Heart left ventricle (tissue), 16 donors: ENCODE measurements around the gene TMPRSS5. TPM values are rescaled to one million over a fixed set of nuclear protein-coding genes. Genes with fewer than 3 reads are reported as not detected.

Experiments
- ATAC-seq, 4 donors: fragments of 200-7000 bp; cut with Tn5 transposase; one replicate each; pipeline ENCODE4 v1.9.1; 2020 to 2022; ENCODE audit warnings: moderate library complexity in 4 of 4, mild to moderate bottlenecking in 3 of 4, moderate number of reproducible peaks in 1 of 4
- DNase-seq, 5 donors: peaks; one replicate each; pipeline ENCODE4 v3.0.0-alpha.2; 2020
- H3K27ac ChIP-seq, 12 donors: fragments of 200-600 bp; sonication (generic) in 4 of 12; one replicate each; pipeline versions ENCODE4 v1.5.0 to v1.8.0; 2016 to 2022; ENCODE audit warnings: mild to moderate bottlenecking in 2 of 12
- H3K27me3 ChIP-seq, 9 donors: fragments of 200-600 bp; sonication (generic) in 2 of 9; one replicate each; pipeline versions ENCODE4 v1.5.1 to v1.8.0; 2016 to 2022; ENCODE audit warnings: mild to moderate bottlenecking in 3 of 9
- H3K36me3 ChIP-seq, 9 donors: fragments of 200-600 bp; sonication (generic) in 2 of 9; one replicate each; pipeline versions ENCODE4 v1.5.0 to v1.8.0; 2018 to 2022; ENCODE audit warnings: mild to moderate bottlenecking in 2 of 9
- H3K4me1 ChIP-seq, 12 donors: fragments of 200-600 bp; sonication (generic) in 4 of 12; one replicate each; pipeline versions ENCODE4 v1.5.0 to v1.8.0; 2016 to 2022; ENCODE audit warnings: mild to moderate bottlenecking in 3 of 12
- H3K4me3 ChIP-seq, 12 donors: fragments of 200-600 bp; sonication (generic) in 4 of 12; one replicate each; pipeline versions ENCODE4 v1.5.0 to v1.8.0; 2017 to 2022; ENCODE audit warnings: mild to moderate bottlenecking in 9 of 12, moderate library complexity in 4 of 12
- H3K9me3 ChIP-seq, 12 donors: fragments of 200-600 bp; sonication (generic) in 4 of 12; one replicate each; pipeline versions ENCODE4 v1.5.0 to v1.8.0; 2016 to 2022; ENCODE audit warnings: mild to moderate bottlenecking in 1 of 12
- CTCF ChIP-seq, 12 donors: fragments of 200-600 bp; sonication (generic) in 4 of 12; IDR thresholded peaks; one replicate each; pipeline versions ENCODE4 v1.5.0 to v1.8.0; 2018 to 2022; ENCODE audit warnings: antibody characterized with exemption in 12 of 12, mild to moderate bottlenecking in 5 of 12
- POLR2A ChIP-seq, 2 donors: fragments of 450-650 bp; IDR thresholded peaks; one replicate each; pipeline ENCODE4 v1.6.1; 2017; ENCODE audit warnings: antibody characterized with exemption in 2 of 2, mild to moderate bottlenecking in 2 of 2, moderate library complexity in 2 of 2
- WGBS, 4 donors: extraction: QIAGEN DNeasy Blood & Tissue Kit in 2 of 4; methylation state at CpG; one replicate each; pipeline versions ENCODE4 v1.1.5 to v1.1.7; 2013 to 2018; 5-methylcytosine and 5-hydroxymethylcytosine counted together
- intact Hi-C, 10 donors: fragments of 100-400 bp; cut with DNase I; formaldehyde crosslinking; loops; one replicate each; pipeline versions ENCODE4 v1.11.1 to v1.14.2; 2022
- polyA plus RNA-seq, 2 donors: library from polyadenylated mRNA; stranded (reverse); fragments of 200-250 nt; gene quantifications; one replicate each; pipeline ENCODE4 v1.2.3, GENCODE V29; 2013
- total RNA-seq, 9 donors: library from RNA; depleted of rRNA in 2 of 9; stranded (reverse); fragments of >200 nt in 2 of 9; fragmentation: NEBNext Ultra II Directional in 3 of 9; extraction: Animal tissue kit (Norgen Biotek cat#: 25700) in 3 of 9; gene quantifications; one replicate each; pipeline versions ENCODE4 v1.1.0 to v1.2.4, GENCODE V29; 2016 to 2023
- donor health status: ischemic (EF 13 %, LVEDD 7.1; RV severe dilation, severe dysfunction).
- donor health status: healthy with polysubstance abuse.
- donor health status: DM: no; HTN: yes; CAD: no.
- donor health status: DM: no; HTN: no; CAD: no.
- donor health status: ischemic (EF 25% LVEDD 6.9; RV normal size, moderate dysfunction).
- donor health status: ischemic (EF 25% LVEDD 5.7; RV mildly dilated, moderate dysfunction).
- donor health status: healthy.
- donor health status: DM: yes; HTN: yes; CAD: no.
- donor health status: ischemic (EF 35%, LVEDD 5.7; RV mildly dilated, moderate dysfunction).
- donor health status: nonischemic (EF 11% LVEDD 7.7; RV severe dilation, severe dysfunction).
- donor health status: DM: yes; HTN: yes; CAD: no.
- donor health status: PGD.
- donor health status: ischemic (EF 29% LVEDD 5.4; RV normal size, mild dysfunction).
- donor health status: nonischemic (EF 23%, LVEDD 6.1; RV moderate dilation, normal function).

Gene TMPRSS5
- total and polyA plus RNA-seq, 11 donors, result 0.15 to 1.2 (median 0.47) TPM; not detected in 1

DNA sequence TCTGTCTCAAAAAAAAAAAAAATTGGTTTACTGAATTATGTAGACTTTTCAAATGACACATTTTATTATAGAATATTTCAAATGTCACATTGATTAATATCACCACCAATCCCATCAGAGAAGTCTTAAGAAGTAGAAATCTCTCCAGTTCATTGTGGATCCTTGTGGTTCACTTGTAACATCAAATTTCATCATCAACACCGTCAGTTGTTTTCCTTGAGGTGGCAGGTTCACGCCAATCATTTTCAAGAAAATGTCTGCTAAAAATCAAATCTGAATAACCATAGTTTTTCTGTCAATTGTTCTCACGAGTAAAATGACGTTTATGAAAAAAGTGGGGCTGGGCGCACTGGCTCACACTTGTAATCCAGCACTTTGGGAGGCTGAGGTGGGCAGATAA is 50.3 kb downstream of the TMPRSS5 start:
- intact Hi-C loops, result no loop called here
- H3K9me3 ChIP-seq, result peaks cover 0 to 2% (median 0%) of the 10 kb centered on the region in 12 donors
- no peak for DNase-seq
- no peaks in the 10 kb centered on the region for H3K36me3 ChIP-seq
- no peak for ATAC-seq
- H3K4me1 ChIP-seq, result no peaks in the 10 kb centered on the region
- no peak overlapping the region for H3K4me3 ChIP-seq
- H3K27ac ChIP-seq, result no peak overlapping the region
- H3K27me3 ChIP-seq, result no peaks in the 10 kb centered on the region
- 93 to 96% (median 94%) methylated on average over 5 of the region's 5 CpGs for WGBS, 4 donors
- TF ChIP-seq POLR2A (IDR thresholded peaks at IDR 0.05) (no peak), CTCF (IDR thresholded peaks at IDR 0.05) (no peak)

DNA sequence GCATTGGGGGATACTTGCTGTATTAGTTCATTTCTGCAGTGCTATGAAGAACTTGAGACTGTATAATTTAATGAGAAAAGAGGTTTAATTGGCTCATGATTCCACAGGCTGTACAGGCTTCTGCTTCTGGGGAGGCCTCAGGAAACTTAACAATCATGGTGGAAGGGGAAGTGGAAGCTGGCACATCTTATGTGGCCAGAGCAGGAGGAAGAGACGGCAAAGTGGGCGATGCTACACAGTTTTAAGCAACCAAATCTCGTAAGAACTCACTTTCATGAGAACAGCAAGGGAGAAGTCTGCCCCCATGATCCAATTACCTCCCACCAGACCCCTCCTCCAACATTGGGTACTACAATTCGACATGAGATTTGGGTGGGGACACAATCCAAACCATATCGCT is 55.1 kb downstream of the TMPRSS5 start:
- TF ChIP-seq CTCF (IDR thresholded peaks at IDR 0.05), result no peak
- no peak for TF ChIP-seq POLR2A (IDR thresholded peaks at IDR 0.05)
- no peaks in the 10 kb centered on the region for H3K36me3 ChIP-seq
- H3K4me3 ChIP-seq, result no peak overlapping the region
- intact Hi-C loops, result no loop called here
- H3K27me3 ChIP-seq, result no peaks in the 10 kb centered on the region
- no peak for ATAC-seq
- no peaks in the 10 kb centered on the region for H3K4me1 ChIP-seq
- no peak overlapping the region for H3K27ac ChIP-seq
- WGBS, 4 donors, result 85 to 87% (median 86%) methylated on average over 5 of the region's 5 CpGs
- no peak for DNase-seq
- peaks cover 0 to 8% (median 0%) of the 10 kb centered on the region in 12 donors for H3K9me3 ChIP-seq

GRCh38 chr11:113649311-113649710 is 56.8 kb downstream of the TMPRSS5 start:
- DNase-seq (no peak), ATAC-seq (no peak)
- Histone ChIP-seq H3K27me3 (no peaks in the 10 kb centered on the region), H3K4me1 (peaks cover 0 to 4% (median 0%) of the 10 kb centered on the region in 12 donors), H3K4me3 (no peak overlapping the region), H3K36me3 (no peaks in the 10 kb centered on the region), H3K9me3 (peaks cover 0 to 8% (median 0%) of the 10 kb centered on the region in 12 donors), H3K27ac (no peak overlapping the region)
- 69 to 96% (median 92%) methylated on average over 5 to 20 of the region's 20 CpGs for WGBS, 4 donors
- intact Hi-C loops, result no loop called here
- TF ChIP-seq POLR2A (IDR thresholded peaks at IDR 0.05), result no peak

- no peak overlapping the region for H3K4me3 ChIP-seq
- TF ChIP-seq POLR2A (IDR thresholded peaks at IDR 0.05) (no peak), CTCF (IDR thresholded peaks at IDR 0.05) (no peak)
- no peaks in the 10 kb centered on the region for H3K36me3 ChIP-seq
- ATAC-seq (no peak), DNase-seq (no peak)
- intact Hi-C loops, result no loop called here
- peaks cover 0 to 8% (median 0%) of the 10 kb centered on the region in 12 donors for H3K9me3 ChIP-seq
- no peak overlapping the region for H3K27ac ChIP-seq
- H3K4me1 ChIP-seq, result peaks cover 0 to 4% (median 0%) of the 10 kb centered on the region in 12 donors
- 91 to 93% (median 93%) methylated on average over 4 of the region's 4 CpGs for WGBS, 4 donors
- H3K27me3 ChIP-seq, result no peaks in the 10 kb centered on the region
These were observed 58.3 kb downstream of the TMPRSS5 start for GRCh38 chr11:113647856-113648255.

- intact Hi-C loops, result no loop called here
- Histone ChIP-seq H3K27me3 (no peaks in the 10 kb centered on the region), H3K9me3 (peaks cover 0 to 8% (median 0%) of the 10 kb centered on the region in 12 donors), H3K27ac (no peak overlapping the region), H3K4me1 (peaks cover 0 to 4% (median 0%) of the 10 kb centered on the region in 12 donors), H3K4me3 (no peak overlapping the region), H3K36me3 (no peaks in the 10 kb centered on the region)
- 62 to 67% (median 63%) methylated on average over 3 of the region's 3 CpGs for WGBS, 4 donors
- no peak for ATAC-seq
- no peak for DNase-seq
- TF ChIP-seq CTCF (IDR thresholded peaks at IDR 0.05) (no peak), POLR2A (IDR thresholded peaks at IDR 0.05) (no peak)
These were observed 59.0 kb downstream of the TMPRSS5 start for GRCh38 chr11:113647108-113647507.
